GM23338 (cell line): ENCODE data around the gene AVPR2. TPM values are rescaled to one million over a fixed set of nuclear protein-coding genes. Genes with fewer than 3 reads are reported as not detected.

Experiments used
- ATAC-seq: fragments of 200-7000 bp; cut with Tn5 transposase; 3 replicates; pipeline ENCODE4 v1.9.1; 2020
- DNase-seq: peaks from one replicate; pipeline ENCODE4 v3.0.0-alpha.2; 2015; ENCODE audit warnings: low spot score
- H2AFZ ChIP-seq: fragments of 200-600 bp; sonication (generic); 2 replicates; pipeline ENCODE4 v1.8.0; 2016; ENCODE audit warnings: antibody characterized with exemption, mild to moderate bottlenecking, moderate library complexity
- H3F3A ChIP-seq: fragments of 200-600 bp; sonication (generic); replicated peaks from 2 replicates; pipeline ENCODE4 v1.8.0; 2017; ENCODE audit warnings: antibody characterized with exemption, mixed run types, low read depth
- H3K27ac ChIP-seq: fragments of 200-600 bp; sonication (generic); 2 replicates; pipeline ENCODE4 v1.6.1; 2016; ENCODE audit warnings: low read depth
- H3K27me3 ChIP-seq: fragments of 200-600 bp; sonication (generic); 2 replicates; pipeline ENCODE4 v1.8.0; 2016; ENCODE audit warnings: mild to moderate bottlenecking, mixed run types, moderate library complexity; ENCODE audit not compliant: insufficient read depth
- H3K36me3 ChIP-seq: fragments of 200-600 bp; sonication (generic); 2 replicates; pipeline ENCODE4 v1.8.0; 2016; ENCODE audit warnings: mild to moderate bottlenecking; ENCODE audit not compliant: insufficient read depth
- H3K4me1 ChIP-seq: fragments of 200-600 bp; sonication (generic); 2 replicates; pipeline ENCODE4 v1.8.0; 2016; ENCODE audit warnings: mild to moderate bottlenecking, moderate library complexity; ENCODE audit not compliant: insufficient read depth
- H3K4me2 ChIP-seq: fragments of 200-600 bp; sonication (generic); 2 replicates; pipeline ENCODE4 v1.7.1; 2017; ENCODE audit warnings: mixed run types
- H3K4me3 ChIP-seq: fragments of 200-600 bp; sonication (generic); 2 replicates; pipeline ENCODE4 v1.6.1; 2016; ENCODE audit warnings: mixed run types
- H3K79me2 ChIP-seq: fragments of 200-600 bp; sonication (generic); replicated peaks from 2 replicates; pipeline ENCODE4 v1.8.0; 2017; ENCODE audit warnings: mild to moderate bottlenecking; ENCODE audit not compliant: insufficient read depth
- H3K9me2 ChIP-seq: fragments of 200-600 bp; sonication (generic); 2 replicates; pipeline ENCODE4 v1.8.0; 2017; ENCODE audit not compliant: insufficient read depth
- H4K20me1 ChIP-seq: fragments of 200-600 bp; sonication (generic); replicated peaks from 2 replicates; pipeline ENCODE4 v1.8.0; 2017; ENCODE audit warnings: mild to moderate bottlenecking; ENCODE audit not compliant: insufficient read depth
- H3K27ac Mint-ChIP-seq: 2 replicates; pipeline ENCODE4 v1.8.0; 2020; ENCODE audit warnings: inconsistent platforms, mild to moderate bottlenecking, moderate library complexity, mixed read lengths
- H3K27me3 Mint-ChIP-seq: 3 replicates; pipeline ENCODE4 v1.8.0; 2022; ENCODE audit warnings: low read depth, mild to moderate bottlenecking, moderate library complexity, mixed read lengths, inconsistent platforms; ENCODE audit not compliant: insufficient read depth, poor library complexity
- H3K36me3 Mint-ChIP-seq: 3 replicates; pipeline ENCODE4 v1.8.0; 2021; ENCODE audit warnings: low read depth, mild to moderate bottlenecking, inconsistent platforms, moderate library complexity, mixed read lengths
- H3K4me1 Mint-ChIP-seq: 3 replicates; pipeline ENCODE4 v1.8.0; 2020; ENCODE audit warnings: mild to moderate bottlenecking, inconsistent platforms, mixed read lengths
- H3K4me3 Mint-ChIP-seq: 3 replicates; pipeline ENCODE4 v1.8.0; 2021; ENCODE audit warnings: moderate library complexity, mild to moderate bottlenecking, inconsistent platforms, mixed read lengths
- H3K9me3 Mint-ChIP-seq: 3 replicates; pipeline ENCODE4 v1.8.0; 2020; ENCODE audit warnings: moderate library complexity, mild to moderate bottlenecking, inconsistent platforms, mixed read lengths
- CREB1 ChIP-seq: fragments of 250-450 bp; sonication (Bioruptor Pico); IDR thresholded peaks from 2 replicates; pipeline ENCODE4 v1.5.0; 2020; ENCODE audit warnings: low read depth, mild to moderate bottlenecking, moderate library complexity
- CTCF ChIP-seq, 2 experiments: fragments of 200-600 bp in 1 of 2; sonication (generic) in 1 of 2; conservative IDR thresholded peaks; 2 replicates each; pipeline versions ENCODE4 v1.5.1 to v1.6.1; 2016 to 2017; ENCODE audit warnings: antibody characterized with exemption in 2 of 2, low read depth in 2 of 2, mild to moderate bottlenecking in 2 of 2, moderate library complexity in 1 of 2
- ETS1 ChIP-seq: IDR thresholded peaks from 2 replicates; pipeline ENCODE4 v1.6.1; 2016; ENCODE audit warnings: antibody characterized with exemption
- EZH2 ChIP-seq: fragments of 200-600 bp; sonication (generic); IDR thresholded peaks from one replicate; pipeline ENCODE4 v1.8.0; 2017; ENCODE audit warnings: antibody characterized with exemption, mild to moderate bottlenecking, low read depth; ENCODE audit not compliant: unreplicated experiment
- EZH2phosphoT487 ChIP-seq: fragments of 200-600 bp; sonication (generic); IDR thresholded peaks from one replicate; pipeline ENCODE4 v1.8.1; 2018; ENCODE audit warnings: antibody characterized with exemption; ENCODE audit not compliant: unreplicated experiment
- JUNB ChIP-seq: IDR thresholded peaks from one replicate; pipeline ENCODE4 v1.6.1; 2016; ENCODE audit warnings: antibody characterized with exemption; ENCODE audit not compliant: unreplicated experiment
- NANOG ChIP-seq: IDR thresholded peaks from 2 replicates; pipeline ENCODE4 v1.6.1; 2016; ENCODE audit warnings: antibody characterized with exemption, borderline replicate concordance
- POLR2AphosphoS5 ChIP-seq: IDR thresholded peaks from 2 replicates; pipeline ENCODE4 v1.6.1; 2016; ENCODE audit warnings: antibody characterized with exemption, low read depth
- REST ChIP-seq: IDR thresholded peaks from one replicate; pipeline ENCODE4 v1.6.1; 2018; ENCODE audit warnings: antibody characterized with exemption; ENCODE audit not compliant: unreplicated experiment
- STAT1 ChIP-seq: IDR thresholded peaks from one replicate; pipeline ENCODE4 v1.6.1; 2016; ENCODE audit warnings: antibody characterized with exemption; ENCODE audit not compliant: unreplicated experiment
- ZNF114 ChIP-seq: fragments of 250-450 bp; sonication (Bioruptor Pico); IDR thresholded peaks from 2 replicates; pipeline ENCODE4 v1.5.0; 2020; ENCODE audit warnings: mild to moderate bottlenecking, moderate library complexity
- ZNF331 ChIP-seq: fragments of 250-450 bp; sonication (Bioruptor Pico); IDR thresholded peaks from 2 replicates; pipeline ENCODE4 v1.5.0; 2020; ENCODE audit warnings: low read depth, mild to moderate bottlenecking, moderate library complexity
- ZNF462 ChIP-seq: fragments of 250-450 bp; sonication (Bioruptor Pico); IDR thresholded peaks from 2 replicates; pipeline ENCODE4 v1.5.0; 2020; ENCODE audit warnings: mild to moderate bottlenecking, moderate library complexity
- polyA plus RNA-seq: library from polyadenylated mRNA; unstranded; fragments of >200 nt; fragmentation: Nextera tagmentation; extraction: Ambion mirVana; gene quantifications from 2 replicates; pipeline ENCODE4 v1.2.1, GENCODE V29; 2016
- total RNA-seq: library from RNA; depleted of rRNA; stranded (reverse); fragments of >200 nt; shearing (Covaris generic); gene quantifications from 2 replicates; pipeline ENCODE4 v1.2.3, GENCODE V29; 2014

The AVPR2 gene
- total and polyA plus RNA-seq, 2 experiments from 2014 or later, result not detected

- ATAC-seq (peak; percentile 25), DNase-seq (peak; percentile 54)
- Histone ChIP-seq H3F3A (no peaks in the 10 kb centered on the region), H3K27ac (no peak within 1 kb of the TSS), H2AFZ (no peak within 1 kb of the TSS), H3K9me2 (no peaks in the 10 kb centered on the region), H3K36me3 (no peaks in the 10 kb centered on the region), H3K4me3 (peak within 1 kb of the TSS; percentile 59), H4K20me1 (no peaks in the 10 kb centered on the region), H3K4me2 (peak within 1 kb of the TSS; percentile 77), H3K4me1 (peaks cover 12% of the 10 kb centered on the region; the same call in 1 of the 2 replicates), H3K27me3 (no peaks in the 10 kb centered on the region; the same call in 1 of the 2 replicates), H3K79me2 (no peaks in the 10 kb centered on the region)
- TF ChIP-seq EZH2 (no peak), POLR2AphosphoS5 (no peak), REST (no peak), NANOG (no peak), STAT1 (no peak), ZNF114 (no peak), JUNB (no peak), ZNF331 (no peak), ZNF462 (no peak), CREB1 (CRISPR knock-in tag) (no peak), ETS1 (no peak), EZH2phosphoT487 (no peak), CTCF (conservative IDR thresholded peaks at IDR 0.05; ENCODE audit: low read depth in 2 of 2) (no peak)
- Mint-ChIP-seq H3K9me3 (no peaks in the 10 kb centered on the region; the same call in 2 of the 3 replicates), H3K27ac (no peak within 1 kb of the TSS), H3K4me1 (peaks cover 16% of the 10 kb centered on the region), H3K4me3 (peak within 1 kb of the TSS; percentile 74), H3K36me3 (no peaks in the 10 kb centered on the region; the same call in 2 of the 3 replicates), H3K27me3 (peaks cover 8% of the 10 kb centered on the region)
These were observed 18.2 kb upstream of the AVPR2 start, which contains the start of gene L1CAM for GRCh38 chrX:153885968-153886903. L1CAM (minus strand) TSS chrX:153886173; CDS start chrX:153875836, 10,337 bp downstream.
